ENCODE data around the gene GPR171. TPM values are rescaled to one million over a fixed set of nuclear protein-coding genes. Genes with fewer than 3 reads are reported as not detected.

GPR171 gene
- total RNA-seq, 1 experiment from 2014 or later = not detected

DNA sequence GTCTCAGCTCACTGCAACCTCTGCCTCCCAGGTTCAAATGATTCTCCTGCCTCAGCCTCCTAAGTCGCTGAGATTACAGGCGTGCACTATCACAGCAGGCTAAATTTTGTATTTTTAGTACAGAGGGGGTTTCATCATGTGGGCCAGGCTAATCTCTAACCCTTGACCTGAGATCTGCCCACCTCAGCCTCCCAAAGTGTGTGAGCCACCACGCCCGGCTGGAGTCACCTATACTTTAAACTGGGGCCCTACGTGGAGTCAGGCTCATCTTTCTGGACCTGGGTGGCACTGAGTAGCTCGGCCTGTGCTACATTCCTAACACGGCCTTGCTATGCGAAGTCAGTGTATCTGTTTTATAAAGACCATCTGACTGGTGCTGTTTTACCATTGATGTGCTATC, 5.8 kb downstream of the GPR171 start:
- intact Hi-C loops (cut with micrococcal nuclease; ENCODE audit: unreplicated experiment) = no loop called here

DNA sequence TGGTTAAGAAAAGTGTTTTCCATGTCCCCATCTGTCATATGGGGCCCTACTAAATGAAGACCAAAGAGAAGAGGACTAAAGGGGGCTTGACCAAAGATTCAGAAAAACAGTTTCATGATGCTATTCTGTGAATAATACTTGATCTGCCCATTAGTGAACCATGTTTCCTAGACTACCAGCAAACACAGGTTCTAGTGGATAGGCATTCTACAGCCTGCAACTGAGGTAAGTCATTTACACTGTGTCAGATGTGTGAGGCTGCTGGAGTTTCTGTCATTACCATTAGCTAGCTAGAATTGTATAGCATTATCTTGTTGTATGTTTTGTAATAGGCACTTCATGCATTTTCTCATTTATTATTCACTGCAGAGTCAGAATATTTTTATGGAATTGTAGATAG, 6.6 kb downstream of the GPR171 start:
- POLR2A ChIA-PET = no interaction called here
- Histone ChIP-seq H3K27me3 (ENCODE audit: control insufficient read depth, insufficient read depth, low read length) (no peaks in the 10 kb centered on the region), H3K4me1 (ENCODE audit: control insufficient read depth, insufficient read depth, low read length) (no peaks in the 10 kb centered on the region), H3K36me3 (ENCODE audit: control insufficient read depth, insufficient read depth, low read length) (no peaks in the 10 kb centered on the region), H3K27ac (ENCODE audit: low read length) (no peak overlapping the region), H3K9me3 (ENCODE audit: control insufficient read depth, insufficient read depth, low read depth, low read length) (no peaks in the 10 kb centered on the region), H3K4me3 (ENCODE audit: low read depth in 2 of 2, low read length in 2 of 2) (no peak overlapping the region)
- no TSS peak for BruUV-seq (replicated peaks)
- TF ChIP-seq SIN3A (IDR thresholded peaks at IDR 0.05; ENCODE audit: borderline replicate concordance, insufficient read depth, low read depth, low read length) = no peak
- TF ChIP-seq, protein P1, sequence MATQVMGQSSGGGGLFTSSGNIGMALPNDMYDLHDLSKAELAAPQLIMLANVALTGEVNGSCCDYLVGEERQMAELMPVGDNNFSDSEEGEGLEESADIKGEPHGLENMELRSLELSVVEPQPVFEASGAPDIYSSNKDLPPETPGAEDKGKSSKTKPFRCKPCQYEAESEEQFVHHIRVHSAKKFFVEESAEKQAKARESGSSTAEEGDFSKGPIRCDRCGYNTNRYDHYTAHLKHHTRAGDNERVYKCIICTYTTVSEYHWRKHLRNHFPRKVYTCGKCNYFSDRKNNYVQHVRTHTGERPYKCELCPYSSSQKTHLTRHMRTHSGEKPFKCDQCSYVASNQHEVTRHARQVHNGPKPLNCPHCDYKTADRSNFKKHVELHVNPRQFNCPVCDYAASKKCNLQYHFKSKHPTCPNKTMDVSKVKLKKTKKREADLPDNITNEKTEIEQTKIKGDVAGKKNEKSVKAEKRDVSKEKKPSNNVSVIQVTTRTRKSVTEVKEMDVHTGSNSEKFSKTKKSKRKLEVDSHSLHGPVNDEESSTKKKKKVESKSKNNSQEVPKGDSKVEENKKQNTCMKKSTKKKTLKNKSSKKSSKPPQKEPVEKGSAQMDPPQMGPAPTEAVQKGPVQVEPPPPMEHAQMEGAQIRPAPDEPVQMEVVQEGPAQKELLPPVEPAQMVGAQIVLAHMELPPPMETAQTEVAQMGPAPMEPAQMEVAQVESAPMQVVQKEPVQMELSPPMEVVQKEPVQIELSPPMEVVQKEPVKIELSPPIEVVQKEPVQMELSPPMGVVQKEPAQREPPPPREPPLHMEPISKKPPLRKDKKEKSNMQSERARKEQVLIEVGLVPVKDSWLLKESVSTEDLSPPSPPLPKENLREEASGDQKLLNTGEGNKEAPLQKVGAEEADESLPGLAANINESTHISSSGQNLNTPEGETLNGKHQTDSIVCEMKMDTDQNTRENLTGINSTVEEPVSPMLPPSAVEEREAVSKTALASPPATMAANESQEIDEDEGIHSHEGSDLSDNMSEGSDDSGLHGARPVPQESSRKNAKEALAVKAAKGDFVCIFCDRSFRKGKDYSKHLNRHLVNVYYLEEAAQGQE (IDR thresholded peaks at IDR 0.05; ENCODE audit: insufficient read depth in 1 of 2, low read depth in 2 of 2, low read length in 1 of 2) = no peak
- TF ChIP-seq, protein P2, sequence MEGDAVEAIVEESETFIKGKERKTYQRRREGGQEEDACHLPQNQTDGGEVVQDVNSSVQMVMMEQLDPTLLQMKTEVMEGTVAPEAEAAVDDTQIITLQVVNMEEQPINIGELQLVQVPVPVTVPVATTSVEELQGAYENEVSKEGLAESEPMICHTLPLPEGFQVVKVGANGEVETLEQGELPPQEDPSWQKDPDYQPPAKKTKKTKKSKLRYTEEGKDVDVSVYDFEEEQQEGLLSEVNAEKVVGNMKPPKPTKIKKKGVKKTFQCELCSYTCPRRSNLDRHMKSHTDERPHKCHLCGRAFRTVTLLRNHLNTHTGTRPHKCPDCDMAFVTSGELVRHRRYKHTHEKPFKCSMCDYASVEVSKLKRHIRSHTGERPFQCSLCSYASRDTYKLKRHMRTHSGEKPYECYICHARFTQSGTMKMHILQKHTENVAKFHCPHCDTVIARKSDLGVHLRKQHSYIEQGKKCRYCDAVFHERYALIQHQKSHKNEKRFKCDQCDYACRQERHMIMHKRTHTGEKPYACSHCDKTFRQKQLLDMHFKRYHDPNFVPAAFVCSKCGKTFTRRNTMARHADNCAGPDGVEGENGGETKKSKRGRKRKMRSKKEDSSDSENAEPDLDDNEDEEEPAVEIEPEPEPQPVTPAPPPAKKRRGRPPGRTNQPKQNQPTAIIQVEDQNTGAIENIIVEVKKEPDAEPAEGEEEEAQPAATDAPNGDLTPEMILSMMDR (IDR thresholded peaks at IDR 0.05) = no peak
- no peak for TF ChIP-seq POLR2AphosphoS5 (IDR thresholded peaks at IDR 0.05; ENCODE audit: low read depth, low read length)
- no peak for TF ChIP-seq TCF7L2 (IDR thresholded peaks at IDR 0.05; ENCODE audit: low read depth, low read length)
- in situ Hi-C loops (cut with HindIII; ENCODE audit: low pct_unique_long_range_greater_than_20kb, low sequenced_read_pairs) = no loop called here
- intact Hi-C loops (cut with micrococcal nuclease; ENCODE audit: unreplicated experiment) = no loop called here
- DNase-seq (ENCODE audit: low read depth, low spot score) (no peak), ATAC-seq (no peak)
- CTCF ChIA-PET = no interaction called here

More for the DNA sequence above, 5.8 kb downstream of the GPR171 start:
- ChIA-PET POLR2A (no interaction called here), CTCF (no interaction called here)
- Histone ChIP-seq H3K4me3 (ENCODE audit: low read depth in 2 of 2, low read length in 2 of 2) (no peak overlapping the region), H3K27me3 (ENCODE audit: control insufficient read depth, insufficient read depth, low read length) (no peaks in the 10 kb centered on the region), H3K9me3 (ENCODE audit: control insufficient read depth, insufficient read depth, low read depth, low read length) (no peaks in the 10 kb centered on the region), H3K27ac (ENCODE audit: low read length) (no peak overlapping the region), H3K4me1 (ENCODE audit: control insufficient read depth, insufficient read depth, low read length) (no peaks in the 10 kb centered on the region), H3K36me3 (ENCODE audit: control insufficient read depth, insufficient read depth, low read length) (no peaks in the 10 kb centered on the region)
- DNase-seq (ENCODE audit: low read depth, low spot score) = no peak
- in situ Hi-C loops (cut with HindIII; ENCODE audit: low pct_unique_long_range_greater_than_20kb, low sequenced_read_pairs) = no loop called here
- ATAC-seq = no peak
- TF ChIP-seq, protein P2 (IDR thresholded peaks at IDR 0.05) = no peak
- TF ChIP-seq, protein P1 (IDR thresholded peaks at IDR 0.05; ENCODE audit: insufficient read depth in 1 of 2, low read depth in 2 of 2, low read length in 1 of 2) = no peak
- TF ChIP-seq TCF7L2 (IDR thresholded peaks at IDR 0.05; ENCODE audit: low read depth, low read length) = no peak
- TF ChIP-seq SIN3A (IDR thresholded peaks at IDR 0.05; ENCODE audit: borderline replicate concordance, insufficient read depth, low read depth, low read length) = no peak
- no peak for TF ChIP-seq POLR2AphosphoS5 (IDR thresholded peaks at IDR 0.05; ENCODE audit: low read depth, low read length)
- no TSS peak for BruUV-seq (replicated peaks)
